ENCODE data around the gene NUDT14. TPM values are rescaled to one million over a fixed set of nuclear protein-coding genes. Genes with fewer than 3 reads are reported as not detected.

NUDT14 gene
- total RNA-seq, 1 donor from 2014 or later = 87.4 TPM

GRCh38 chr14:105200641-105201040 is 19.5 kb upstream of the NUDT14 start:
- no peaks in the 10 kb centered on the region for H3K36me3 ChIP-seq (ENCODE audit: control insufficient read depth, insufficient read depth, low read length)
- TF ChIP-seq, protein P1, sequence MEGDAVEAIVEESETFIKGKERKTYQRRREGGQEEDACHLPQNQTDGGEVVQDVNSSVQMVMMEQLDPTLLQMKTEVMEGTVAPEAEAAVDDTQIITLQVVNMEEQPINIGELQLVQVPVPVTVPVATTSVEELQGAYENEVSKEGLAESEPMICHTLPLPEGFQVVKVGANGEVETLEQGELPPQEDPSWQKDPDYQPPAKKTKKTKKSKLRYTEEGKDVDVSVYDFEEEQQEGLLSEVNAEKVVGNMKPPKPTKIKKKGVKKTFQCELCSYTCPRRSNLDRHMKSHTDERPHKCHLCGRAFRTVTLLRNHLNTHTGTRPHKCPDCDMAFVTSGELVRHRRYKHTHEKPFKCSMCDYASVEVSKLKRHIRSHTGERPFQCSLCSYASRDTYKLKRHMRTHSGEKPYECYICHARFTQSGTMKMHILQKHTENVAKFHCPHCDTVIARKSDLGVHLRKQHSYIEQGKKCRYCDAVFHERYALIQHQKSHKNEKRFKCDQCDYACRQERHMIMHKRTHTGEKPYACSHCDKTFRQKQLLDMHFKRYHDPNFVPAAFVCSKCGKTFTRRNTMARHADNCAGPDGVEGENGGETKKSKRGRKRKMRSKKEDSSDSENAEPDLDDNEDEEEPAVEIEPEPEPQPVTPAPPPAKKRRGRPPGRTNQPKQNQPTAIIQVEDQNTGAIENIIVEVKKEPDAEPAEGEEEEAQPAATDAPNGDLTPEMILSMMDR (IDR thresholded peaks at IDR 0.05; ENCODE audit: insufficient read depth, low read length, poor library complexity, severe bottlenecking) = no peak
- DNase-seq (ENCODE audit: low read depth) = no peak
- H3K27me3 ChIP-seq (ENCODE audit: control insufficient read depth, insufficient read depth, low read length) = peaks cover 33% of the 10 kb centered on the region
- H3K4me3 ChIP-seq (ENCODE audit: low read depth, low read length) = no peak overlapping the region

DNA sequence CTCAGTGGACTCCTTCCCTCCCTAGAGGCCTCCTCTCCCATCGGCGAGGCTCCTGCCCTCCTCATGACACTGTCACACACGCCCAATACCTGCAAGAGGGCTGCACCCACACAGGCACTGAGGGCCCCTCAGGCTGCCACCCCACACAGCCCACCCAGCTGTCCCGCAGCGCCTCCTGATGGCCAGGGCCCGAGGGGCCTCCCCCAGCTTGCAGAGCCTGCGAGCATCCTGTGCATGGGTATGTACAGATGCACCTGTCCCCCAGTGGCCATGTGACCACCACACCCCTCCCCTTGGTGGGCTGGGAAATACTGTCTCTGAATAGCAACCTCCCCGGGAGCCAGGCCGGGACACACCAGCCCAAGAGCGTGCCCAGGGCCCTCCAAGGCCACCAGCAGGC is 19.0 kb upstream of the NUDT14 start:
- TF ChIP-seq, protein P1 (IDR thresholded peaks at IDR 0.05; ENCODE audit: insufficient read depth, low read length, poor library complexity, severe bottlenecking) = peak; percentile 11
- Histone ChIP-seq H3K27me3 (ENCODE audit: control insufficient read depth, insufficient read depth, low read length) (peaks cover 36% of the 10 kb centered on the region), H3K36me3 (ENCODE audit: control insufficient read depth, insufficient read depth, low read length) (no peaks in the 10 kb centered on the region), H3K4me3 (ENCODE audit: low read depth, low read length) (no peak overlapping the region)
- DNase-seq (ENCODE audit: low read depth) = no peak

DNA sequence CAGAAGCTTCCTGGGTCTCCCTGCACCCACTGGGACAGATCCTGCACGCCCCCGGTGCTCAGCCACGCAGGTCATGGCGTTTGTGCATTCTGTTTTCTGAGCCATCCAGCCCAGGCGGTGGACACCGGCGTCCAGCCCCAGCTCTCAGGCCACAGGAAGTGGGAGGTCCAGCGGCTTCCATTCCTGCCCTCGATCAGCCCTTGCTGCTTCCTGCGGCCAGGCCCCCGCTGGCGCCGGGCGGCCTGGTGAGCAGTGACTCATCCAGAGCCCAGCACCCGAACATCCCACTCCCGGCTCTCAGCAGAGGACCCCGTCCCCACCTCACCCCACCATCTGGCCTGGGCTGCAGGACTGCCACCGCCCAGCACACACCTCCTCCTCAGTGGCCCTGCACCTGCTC is 18.0 kb upstream of the NUDT14 start:
- TF ChIP-seq, protein P1 (IDR thresholded peaks at IDR 0.05; ENCODE audit: insufficient read depth, low read length, poor library complexity, severe bottlenecking) = no peak
- no peak for DNase-seq (ENCODE audit: low read depth)
- Histone ChIP-seq H3K36me3 (ENCODE audit: control insufficient read depth, insufficient read depth, low read length) (no peaks in the 10 kb centered on the region), H3K4me3 (ENCODE audit: low read depth, low read length) (no peak overlapping the region), H3K27me3 (ENCODE audit: control insufficient read depth, insufficient read depth, low read length) (peaks cover 43% of the 10 kb centered on the region)

GRCh38 chr14:105198588-105198987 is 17.5 kb upstream of the NUDT14 start:
- Histone ChIP-seq H3K4me3 (ENCODE audit: low read depth, low read length) (no peak overlapping the region), H3K27me3 (ENCODE audit: control insufficient read depth, insufficient read depth, low read length) (peaks cover 39% of the 10 kb centered on the region)

GRCh38 chr14:105197211-105197641 is 16.1 kb upstream of the NUDT14 start:
- DNase-seq (ENCODE audit: low read depth) = no peak
- H3K27me3 ChIP-seq (ENCODE audit: control insufficient read depth, insufficient read depth, low read length) = peaks cover 35% of the 10 kb centered on the region
- H3K36me3 ChIP-seq (ENCODE audit: control insufficient read depth, insufficient read depth, low read length) = no peaks in the 10 kb centered on the region
- H3K4me3 ChIP-seq (ENCODE audit: low read depth, low read length) = no peak overlapping the region
- TF ChIP-seq, protein P1 (IDR thresholded peaks at IDR 0.05; ENCODE audit: insufficient read depth, low read length, poor library complexity, severe bottlenecking) = no peak

More at GRCh38 chr14:105198588-105198987, 17.5 kb upstream of the NUDT14 start:
- no peak for DNase-seq (ENCODE audit: low read depth)
- no peaks in the 10 kb centered on the region for H3K36me3 ChIP-seq (ENCODE audit: control insufficient read depth, insufficient read depth, low read length)
- TF ChIP-seq, protein P1 (IDR thresholded peaks at IDR 0.05; ENCODE audit: insufficient read depth, low read length, poor library complexity, severe bottlenecking) = peak; percentile 6

GRCh38 chr14:105196265-105196960 is 15.3 kb upstream of the NUDT14 start:
- no peak for DNase-seq (ENCODE audit: low read depth)
- Histone ChIP-seq H3K4me3 (ENCODE audit: low read depth, low read length) (no peak overlapping the region), H3K27me3 (ENCODE audit: control insufficient read depth, insufficient read depth, low read length) (peaks cover 35% of the 10 kb centered on the region), H3K36me3 (ENCODE audit: control insufficient read depth, insufficient read depth, low read length) (no peaks in the 10 kb centered on the region)
- TF ChIP-seq, protein P1 (IDR thresholded peaks at IDR 0.05; ENCODE audit: insufficient read depth, low read length, poor library complexity, severe bottlenecking) = no peak

Measured in kidney epithelial cell (primary cell).